GM19193 (cell line): ENCODE measurements around the gene LRRC46.

ENCODE experiments used
- POLR2A ChIP-seq: IDR thresholded peaks from 4 replicates; pipeline ENCODE4 v1.6.1; 2011; ENCODE audit not compliant: insufficient read depth, insufficient read length; ENCODE audit errors: extremely low read depth

LRRC46 gene

GRCh38 chr17:47816111-47816735 lies 15.2 kb upstream of the LRRC46 start:
- no peak for TF ChIP-seq POLR2A

DNA sequence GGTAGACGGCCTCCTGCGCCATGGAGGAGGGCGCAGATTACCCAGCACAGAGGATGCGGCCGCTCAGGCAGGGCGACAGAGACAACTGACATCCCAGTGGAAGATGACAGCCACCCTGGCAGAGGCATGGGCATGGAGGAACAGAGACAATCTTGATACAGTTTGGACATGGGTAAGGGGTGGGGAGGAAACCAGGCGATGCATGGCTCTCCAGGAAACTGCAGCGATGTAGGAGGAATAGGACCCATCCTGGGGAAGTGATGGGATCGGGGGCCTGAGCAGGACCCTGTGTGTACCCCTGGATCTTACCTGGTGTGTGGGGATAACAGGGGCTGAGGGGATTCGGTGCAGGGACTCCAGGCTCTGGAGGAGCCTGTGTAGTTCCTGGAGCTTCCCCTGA lies 14.5 kb upstream of the LRRC46 start:
- TF ChIP-seq POLR2A: no peak

DNA sequence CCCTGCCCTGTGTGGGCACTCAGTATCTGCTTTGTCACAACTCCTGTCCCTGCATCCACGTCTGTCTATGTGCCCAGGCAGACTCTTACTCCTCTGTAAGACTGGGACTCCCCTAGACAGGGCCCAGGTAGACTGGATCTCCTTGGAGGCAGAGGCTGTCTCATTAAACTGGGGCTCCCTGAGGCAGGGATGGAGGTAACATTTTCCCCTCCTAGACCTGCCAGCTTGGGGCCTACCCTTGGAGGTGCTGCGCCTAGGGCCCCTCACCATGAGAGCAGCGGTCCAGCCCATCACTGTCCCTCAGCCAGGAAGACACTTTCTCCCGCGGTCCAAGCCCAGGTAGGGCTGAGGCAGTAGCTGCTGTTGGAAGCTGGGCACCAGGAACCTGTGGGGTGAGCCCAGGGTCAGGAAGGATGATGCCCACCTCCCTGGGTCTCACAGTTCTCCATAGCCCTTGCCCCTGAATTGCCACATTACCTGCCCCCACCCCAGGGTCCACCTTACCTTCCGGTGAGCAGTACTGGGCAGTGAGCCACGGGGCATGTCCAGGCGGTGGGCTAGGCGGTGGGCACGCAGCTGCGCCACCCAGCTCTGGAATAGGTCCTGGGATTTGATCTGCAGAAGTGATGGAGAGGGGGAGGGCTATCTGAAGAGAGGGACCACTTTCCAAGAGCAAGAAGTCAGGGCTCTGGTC lies 13.3 kb upstream of the LRRC46 start:
- TF ChIP-seq POLR2A: no peak

DNA sequence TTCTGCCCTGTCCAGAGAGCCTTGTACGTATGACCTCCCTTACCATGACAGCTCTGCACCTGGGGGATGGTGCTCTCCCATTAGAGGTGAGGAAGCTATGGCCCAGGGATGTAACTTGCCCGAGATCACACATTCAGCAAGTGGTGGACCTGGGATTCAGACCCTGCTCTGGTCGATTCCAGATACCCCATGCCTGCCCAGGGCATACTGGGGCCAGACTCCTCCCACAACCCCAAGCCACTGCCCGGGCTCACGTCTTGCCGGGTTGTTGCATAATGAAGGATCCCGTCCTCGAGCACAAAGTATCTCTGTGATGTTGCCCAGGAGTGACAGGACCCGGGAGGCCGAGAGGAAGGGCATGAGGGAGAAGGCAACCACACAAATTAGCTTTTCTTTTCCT lies 12.0 kb upstream of the LRRC46 start:
- TF ChIP-seq POLR2A: no peak

DNA sequence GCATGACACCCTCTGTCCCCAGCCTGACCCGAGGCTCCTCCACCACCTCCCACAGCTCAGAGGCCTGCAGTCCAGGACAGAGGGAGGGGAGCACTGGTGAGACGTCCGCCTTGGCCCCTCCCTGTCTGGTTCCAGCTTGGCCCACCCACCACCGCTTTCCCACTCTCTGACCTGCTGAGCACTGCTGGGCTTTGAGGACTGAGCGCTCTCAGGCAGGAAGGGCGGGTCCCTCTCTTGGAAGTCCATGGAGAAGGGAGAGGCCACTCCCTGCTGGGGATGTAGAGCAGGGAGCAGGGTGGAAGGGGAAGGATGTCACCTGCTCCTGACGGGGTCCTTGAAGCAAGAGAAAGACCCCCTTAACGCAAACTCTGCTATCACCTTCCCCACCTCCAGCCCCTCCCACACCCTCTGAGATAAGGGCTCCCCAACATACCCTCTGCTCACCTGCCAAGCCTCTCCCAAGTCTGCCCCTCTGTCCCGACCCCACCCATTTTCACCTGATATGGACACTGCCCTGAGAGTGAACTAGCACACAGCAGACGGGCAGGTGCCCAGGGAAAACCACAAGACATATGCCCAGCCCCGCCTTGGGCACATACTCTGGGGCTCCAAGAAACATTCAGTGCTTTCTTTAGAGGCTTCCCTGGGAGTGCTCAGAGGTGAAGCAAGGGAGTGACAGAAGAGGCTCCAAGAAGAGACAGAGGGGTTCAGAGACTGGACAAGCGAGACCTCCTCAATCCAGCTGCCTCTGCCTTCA lies 11.3 kb upstream of the LRRC46 start:
- TF ChIP-seq POLR2A: no peak

DNA sequence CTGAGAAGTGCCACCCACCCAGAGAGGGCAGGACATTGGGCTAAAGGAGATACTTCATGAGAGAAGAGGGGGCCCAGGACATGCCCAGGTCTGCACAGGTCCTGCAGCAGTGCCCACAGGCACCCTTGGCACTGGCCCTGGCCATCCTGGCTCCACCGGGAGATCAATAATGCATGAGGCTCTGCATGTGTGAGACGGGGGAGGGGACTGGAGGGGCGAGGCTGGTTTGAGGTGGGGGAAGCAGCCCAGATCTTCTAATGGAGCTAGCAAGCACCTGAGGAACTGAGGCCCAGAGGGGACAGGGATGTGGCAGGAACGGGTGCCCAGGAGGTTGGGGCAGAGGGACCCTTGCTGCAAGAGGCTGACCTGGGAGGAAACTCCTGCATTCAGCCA lies 10.4 kb upstream of the LRRC46 start:
- no peak for TF ChIP-seq POLR2A

- TF ChIP-seq POLR2A: peak; percentile 69
Measured at GRCh38 chr17:47821424-47822391, 9.8 kb upstream of the LRRC46 start, which contains the start of gene OSBPL7. TSS of gene OSBPL7 (minus strand) at chr17:47821794. CDS start at chr17:47820278, 1,516 bp downstream.

DNA sequence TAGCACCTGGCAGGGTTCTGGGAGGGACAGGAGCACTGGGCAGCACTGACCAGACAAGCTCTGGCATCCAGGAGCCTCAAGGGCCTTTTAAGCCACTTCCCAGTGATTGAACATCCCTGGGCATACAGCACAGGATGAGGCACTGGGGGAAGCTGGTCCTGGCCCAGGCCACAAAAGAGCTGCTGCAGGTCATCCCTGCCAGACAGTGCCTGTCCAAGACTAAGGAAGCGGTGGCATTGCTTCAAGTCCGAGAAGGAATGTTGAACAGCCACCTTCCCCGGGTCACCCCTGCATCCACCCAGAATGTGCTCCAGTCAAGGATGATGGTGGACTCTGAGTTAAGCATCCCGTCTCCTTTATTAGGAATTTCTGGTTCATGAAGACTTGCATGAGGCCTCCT lies 8.7 kb upstream of the LRRC46 start:
- TF ChIP-seq POLR2A: no peak

- TF ChIP-seq POLR2A: no peak
Measured at GRCh38 chr17:47823519-47823918, 8.0 kb upstream of the LRRC46 start.

GRCh38 chr17:47829870-47830269 lies 1.6 kb upstream of the LRRC46 start:
- TF ChIP-seq POLR2A: no peak

GRCh38 chr17:47830396-47831002 lies 971 bp upstream of the LRRC46 start:
- TF ChIP-seq POLR2A: no peak

- TF ChIP-seq POLR2A: no peak
Measured at GRCh38 chr17:47831934-47832327, 461 bp downstream of the LRRC46 start.

GRCh38 chr17:47834756-47835155 lies 3.3 kb downstream of the LRRC46 start:
- TF ChIP-seq POLR2A: no peak

DNA sequence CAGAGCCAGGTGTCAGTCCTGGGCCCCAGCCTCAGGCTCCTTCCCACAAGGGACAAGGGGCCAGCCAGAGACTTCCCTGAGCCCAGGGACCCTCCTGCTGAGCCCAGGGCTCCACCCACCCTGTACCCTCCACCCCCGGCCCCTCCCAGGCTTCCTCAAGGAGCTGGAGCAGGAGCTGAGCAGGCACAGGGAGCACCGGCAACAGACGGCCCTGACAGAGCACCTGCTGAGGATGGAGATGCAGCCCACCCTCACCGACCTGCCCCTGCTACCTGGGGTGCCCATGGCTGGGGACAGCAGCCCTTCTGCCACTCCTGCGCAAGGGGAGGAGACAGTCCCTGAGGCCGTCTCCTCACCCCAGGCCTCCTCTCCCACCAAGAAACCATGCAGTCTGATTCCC lies 5.1 kb downstream of the LRRC46 start:
- no peak for TF ChIP-seq POLR2A
